Measurements from ENCODE around the gene EVA1A. TPM values are rescaled to one million over a fixed set of nuclear protein-coding genes. Genes with fewer than 3 reads are reported as not detected.

EVA1A gene
- total and polyA plus RNA-seq, 4 experiments from 2014 or later: not detected

GRCh38 chr2:75547345-75548035, 13.2 kb downstream of the EVA1A start:
- no peaks in the 10 kb centered on the region for H3K9me3 ChIP-seq (ENCODE audit: control insufficient read depth in 1 of 2, low read length in 2 of 2)
- H3K36me3 ChIP-seq (ENCODE audit: insufficient read depth, low read length): no peaks in the 10 kb centered on the region
- no peak overlapping the region for H3K4me3 Mint-ChIP-seq
- no peak overlapping the region for H3K27ac ChIP-seq (ENCODE audit: low read depth, low read length)
- H3K36me3 Mint-ChIP-seq: no peaks in the 10 kb centered on the region
- ChIA-PET CTCF (ENCODE audit: partially characterized antibody) (interaction anchor here (1.0 kb wide), 1 partner anchor 61 kb away, joined by 3 read pairs; no protein-coding TSS in a partner anchor), POLR2A (ENCODE audit: partially characterized antibody) (no interaction called here)
- H3K4me3 ChIP-seq (ENCODE audit: low read length in 2 of 2): no peak overlapping the region
- DNase-seq: no peak
- H3K27me3 Mint-ChIP-seq: peaks cover 11 to 13% of the 10 kb centered on the region in 2 donors
- no peaks in the 10 kb centered on the region for H3K4me1 ChIP-seq (ENCODE audit: insufficient read depth, low read length)
- peaks cover 0 to under 1% (median 0%) of the 10 kb centered on the region in 8 donors for H3K9me3 Mint-ChIP-seq
- H3K27ac Mint-ChIP-seq: no peak overlapping the region
- H3K27me3 ChIP-seq (ENCODE audit: insufficient read depth, low read length): no peaks in the 10 kb centered on the region
- H3K4me1 Mint-ChIP-seq: no peaks in the 10 kb centered on the region
- intact Hi-C loops (cut with micrococcal nuclease): no loop called here

GRCh38 chr2:75545922-75546321, 14.8 kb downstream of the EVA1A start:
- H3K27ac ChIP-seq (ENCODE audit: low read depth, low read length): no peak overlapping the region
- no peaks in the 10 kb centered on the region for H3K36me3 Mint-ChIP-seq
- H3K4me3 ChIP-seq (ENCODE audit: low read length in 2 of 2): no peak overlapping the region
- H3K27me3 ChIP-seq (ENCODE audit: insufficient read depth, low read length): no peaks in the 10 kb centered on the region
- intact Hi-C loops (cut with micrococcal nuclease): no loop called here
- H3K9me3 ChIP-seq (ENCODE audit: control insufficient read depth in 1 of 2, low read length in 2 of 2): no peaks in the 10 kb centered on the region
- ChIA-PET CTCF (ENCODE audit: partially characterized antibody) (no interaction called here), POLR2A (ENCODE audit: partially characterized antibody) (no interaction called here)
- H3K4me1 Mint-ChIP-seq: no peaks in the 10 kb centered on the region
- H3K27ac Mint-ChIP-seq: no peak overlapping the region
- no peak for DNase-seq
- H3K9me3 Mint-ChIP-seq: peaks cover 0 to 3% (median 0%) of the 10 kb centered on the region in 8 donors
- peaks cover 1 to 3% of the 10 kb centered on the region in 2 donors for H3K27me3 Mint-ChIP-seq
- no peak overlapping the region for H3K4me3 Mint-ChIP-seq
- no peaks in the 10 kb centered on the region for H3K4me1 ChIP-seq (ENCODE audit: insufficient read depth, low read length)
- H3K36me3 ChIP-seq (ENCODE audit: insufficient read depth, low read length): no peaks in the 10 kb centered on the region

GRCh38 chr2:75545387-75545786, 15.4 kb downstream of the EVA1A start:
- CTCF ChIA-PET (ENCODE audit: partially characterized antibody): no interaction called here
- Histone ChIP-seq H3K9me3 (ENCODE audit: control insufficient read depth in 1 of 2, low read length in 2 of 2) (no peaks in the 10 kb centered on the region), H3K4me3 (ENCODE audit: low read length in 2 of 2) (no peak overlapping the region), H3K27me3 (ENCODE audit: insufficient read depth, low read length) (no peaks in the 10 kb centered on the region), H3K4me1 (ENCODE audit: insufficient read depth, low read length) (no peaks in the 10 kb centered on the region), H3K36me3 (ENCODE audit: insufficient read depth, low read length) (no peaks in the 10 kb centered on the region), H3K27ac (ENCODE audit: low read depth, low read length) (no peak overlapping the region)
- DNase-seq: no peak
- POLR2A ChIA-PET (ENCODE audit: partially characterized antibody): no interaction called here
- H3K4me3 Mint-ChIP-seq: no peak overlapping the region
- peaks cover 0 to 3% (median 0%) of the 10 kb centered on the region in 8 donors for H3K9me3 Mint-ChIP-seq
- peaks cover 1 to 3% of the 10 kb centered on the region in 2 donors for H3K27me3 Mint-ChIP-seq
- H3K4me1 Mint-ChIP-seq: no peaks in the 10 kb centered on the region
- no peaks in the 10 kb centered on the region for H3K36me3 Mint-ChIP-seq
- no peak overlapping the region for H3K27ac Mint-ChIP-seq
- intact Hi-C loops (cut with micrococcal nuclease): no loop called here

- Histone ChIP-seq H3K4me1 (ENCODE audit: insufficient read depth, low read length) (no peaks in the 10 kb centered on the region), H3K4me3 (ENCODE audit: low read length in 2 of 2) (no peak overlapping the region), H3K9me3 (ENCODE audit: control insufficient read depth in 1 of 2, low read length in 2 of 2) (no peaks in the 10 kb centered on the region), H3K27ac (ENCODE audit: low read depth, low read length) (no peak overlapping the region), H3K36me3 (ENCODE audit: insufficient read depth, low read length) (no peaks in the 10 kb centered on the region), H3K27me3 (ENCODE audit: insufficient read depth, low read length) (no peaks in the 10 kb centered on the region)
- Mint-ChIP-seq H3K4me3 (no peak overlapping the region), H3K9me3 (peaks cover 0 to 3% (median 0%) of the 10 kb centered on the region in 8 donors), H3K27me3 (peaks cover 1 to 3% of the 10 kb centered on the region in 2 donors), H3K27ac (no peak overlapping the region), H3K4me1 (no peaks in the 10 kb centered on the region), H3K36me3 (no peaks in the 10 kb centered on the region)
- ChIA-PET CTCF (ENCODE audit: partially characterized antibody) (no interaction called here), POLR2A (ENCODE audit: partially characterized antibody) (no interaction called here)
- intact Hi-C loops (cut with micrococcal nuclease): no loop called here
- no peak for DNase-seq
These were observed 17.3 kb downstream of the EVA1A start for GRCh38 chr2:75543446-75543845.

GRCh38 chr2:75541430-75541829, 19.3 kb downstream of the EVA1A start:
- H3K4me1 ChIP-seq (ENCODE audit: insufficient read depth, low read length): no peaks in the 10 kb centered on the region
- no peaks in the 10 kb centered on the region for H3K9me3 ChIP-seq (ENCODE audit: control insufficient read depth in 1 of 2, low read length in 2 of 2)
- Mint-ChIP-seq H3K27me3 (peaks cover 2 to 3% of the 10 kb centered on the region in 2 donors), H3K36me3 (no peaks in the 10 kb centered on the region), H3K4me3 (no peak overlapping the region), H3K9me3 (peaks cover 0 to 3% (median 0%) of the 10 kb centered on the region in 8 donors), H3K27ac (no peak overlapping the region), H3K4me1 (no peaks in the 10 kb centered on the region)
- H3K36me3 ChIP-seq (ENCODE audit: insufficient read depth, low read length): no peaks in the 10 kb centered on the region
- H3K27ac ChIP-seq (ENCODE audit: low read depth, low read length): no peak overlapping the region
- ChIA-PET POLR2A (ENCODE audit: partially characterized antibody) (no interaction called here), CTCF (ENCODE audit: partially characterized antibody) (no interaction called here)
- no peak overlapping the region for H3K4me3 ChIP-seq (ENCODE audit: low read length in 2 of 2)
- H3K27me3 ChIP-seq (ENCODE audit: insufficient read depth, low read length): no peaks in the 10 kb centered on the region
- intact Hi-C loops (cut with micrococcal nuclease): no loop called here
- no peak for DNase-seq

- H3K27ac ChIP-seq (ENCODE audit: low read depth, low read length): no peak overlapping the region
- H3K36me3 ChIP-seq (ENCODE audit: insufficient read depth, low read length): no peaks in the 10 kb centered on the region
- Mint-ChIP-seq H3K4me1 (no peaks in the 10 kb centered on the region), H3K27me3 (peaks cover 2 to 3% of the 10 kb centered on the region in 2 donors), H3K9me3 (peaks cover 0 to 3% (median 0%) of the 10 kb centered on the region in 8 donors), H3K27ac (no peak overlapping the region), H3K4me3 (no peak overlapping the region), H3K36me3 (no peaks in the 10 kb centered on the region)
- H3K4me3 ChIP-seq (ENCODE audit: low read length in 2 of 2): no peak overlapping the region
- ChIA-PET POLR2A (ENCODE audit: partially characterized antibody) (no interaction called here), CTCF (ENCODE audit: partially characterized antibody) (no interaction called here)
- H3K9me3 ChIP-seq (ENCODE audit: control insufficient read depth in 1 of 2, low read length in 2 of 2): no peaks in the 10 kb centered on the region
- H3K27me3 ChIP-seq (ENCODE audit: insufficient read depth, low read length): no peaks in the 10 kb centered on the region
- intact Hi-C loops (cut with micrococcal nuclease): no loop called here
- H3K4me1 ChIP-seq (ENCODE audit: insufficient read depth, low read length): no peaks in the 10 kb centered on the region
- no peak for DNase-seq
These were observed 19.7 kb downstream of the EVA1A start for GRCh38 chr2:75540994-75541393.

GRCh38 chr2:75539955-75540716, 20.6 kb downstream of the EVA1A start:
- intact Hi-C loops (cut with micrococcal nuclease): no loop called here
- Mint-ChIP-seq H3K36me3 (no peaks in the 10 kb centered on the region), H3K9me3 (peaks cover 0 to 3% (median 0%) of the 10 kb centered on the region in 8 donors), H3K4me3 (no peak overlapping the region), H3K27me3 (peaks cover 2% of the 10 kb centered on the region in 2 donors), H3K27ac (no peak overlapping the region), H3K4me1 (no peaks in the 10 kb centered on the region)
- POLR2A ChIA-PET (ENCODE audit: partially characterized antibody): no interaction called here
- CTCF ChIA-PET (ENCODE audit: partially characterized antibody): no interaction called here
- no peaks in the 10 kb centered on the region for H3K36me3 ChIP-seq (ENCODE audit: insufficient read depth, low read length)
- H3K9me3 ChIP-seq (ENCODE audit: control insufficient read depth in 1 of 2, low read length in 2 of 2): no peaks in the 10 kb centered on the region
- H3K27ac ChIP-seq (ENCODE audit: low read depth, low read length): no peak overlapping the region
- no peaks in the 10 kb centered on the region for H3K4me1 ChIP-seq (ENCODE audit: insufficient read depth, low read length)
- no peak for DNase-seq
- no peaks in the 10 kb centered on the region for H3K27me3 ChIP-seq (ENCODE audit: insufficient read depth, low read length)
- no peak overlapping the region for H3K4me3 ChIP-seq (ENCODE audit: low read length in 2 of 2)

All from CD4-positive, alpha-beta memory T cell (primary cell).